Right ventricle myocardium inferior (tissue), 1 donor: ENCODE measurements around the gene HNRNPLL. TPM values are rescaled to one million over a fixed set of nuclear protein-coding genes. Genes with fewer than 3 reads are reported as not detected.
"Not testable (repeated sequence)": the region's sequence is repeated elsewhere in the genome, so short reads cannot be mapped to it uniquely, and the experiment has no call there.

Experiments
- ATAC-seq: fragments of 200-7000 bp; cut with Tn5 transposase; one replicate; pipeline ENCODE4 v1.9.1; 2020; ENCODE audit warnings: mild to moderate bottlenecking, moderate library complexity
- DNase-seq: peaks from one replicate; pipeline ENCODE4 v3.0.0; 2021; ENCODE audit errors: missing footprints
- intact Hi-C: fragments of 100-400 bp; cut with DNase I; formaldehyde crosslinking; loops from one replicate; pipeline ENCODE4 v1.11.0; 2022
- total RNA-seq: library from RNA; stranded (reverse); fragmentation: NEBNext Ultra II Directional; extraction: Animal tissue kit (Norgen Biotek cat#: 25700); gene quantifications from one replicate; pipeline ENCODE4 v1.2.1, GENCODE V29; 2021
- donor health status: DM: no; HTN: yes; CAD: no; lungs with severe emphysema.

The HNRNPLL gene
- total RNA-seq, 1 donor from 2014 or later, result 22.5 TPM

GRCh38 chr2:38565333-38565732, 37.4 kb downstream of the HNRNPLL start:
- no peak for ATAC-seq
- no peak for DNase-seq
- intact Hi-C loops, result no loop called here

- ATAC-seq (no peak), DNase-seq (no peak)
- intact Hi-C loops, result no loop called here
Observed at GRCh38 chr2:38561691-38562090, 41.0 kb downstream of the HNRNPLL start.

GRCh38 chr2:38560092-38560491, 42.6 kb downstream of the HNRNPLL start:
- intact Hi-C loops, result no loop called here
- DNase-seq (no peak), ATAC-seq (no peak)

- DNase-seq, result no peak
Observed at GRCh38 chr2:38557981-38558380, 44.7 kb downstream of the HNRNPLL start.

GRCh38 chr2:38557217-38557616, 45.5 kb downstream of the HNRNPLL start:
- DNase-seq (no peak), ATAC-seq (no peak)
- intact Hi-C loops, result no loop called here

More at GRCh38 chr2:38557981-38558380, 44.7 kb downstream of the HNRNPLL start:
- intact Hi-C loops, result no loop called here
- no peak for ATAC-seq

GRCh38 chr2:38556006-38556801, 46.5 kb downstream of the HNRNPLL start:
- no peak for ATAC-seq
- DNase-seq, result no peak
- intact Hi-C loops, result no loop called here

- intact Hi-C loops, result no loop called here
- DNase-seq (no peak), ATAC-seq (no peak)
Observed at GRCh38 chr2:38554973-38555595, 47.6 kb downstream of the HNRNPLL start.

GRCh38 chr2:38553554-38553953, 49.2 kb downstream of the HNRNPLL start:
- no peak for ATAC-seq
- intact Hi-C loops, result no loop called here
- no peak for DNase-seq

- DNase-seq (no peak), ATAC-seq (no peak)
- intact Hi-C loops, result no loop called here
Observed at GRCh38 chr2:38552259-38552658, 50.5 kb downstream of the HNRNPLL start.

GRCh38 chr2:38551746-38552145, 51.0 kb downstream of the HNRNPLL start:
- intact Hi-C loops, result no loop called here
- no peak for DNase-seq
- ATAC-seq, result no peak

GRCh38 chr2:38551171-38551570, 51.6 kb downstream of the HNRNPLL start:
- DNase-seq (no peak), ATAC-seq (no peak)
- intact Hi-C loops, result no loop called here

- DNase-seq, result no peak
- intact Hi-C loops, result no loop called here
- ATAC-seq, result no peak
Observed at GRCh38 chr2:38549851-38550250, 52.9 kb downstream of the HNRNPLL start.

- intact Hi-C loops, result no loop called here
- no peak for DNase-seq
Observed at GRCh38 chr2:38549071-38549704, 53.5 kb downstream of the HNRNPLL start.

GRCh38 chr2:38547791-38548190, 54.9 kb downstream of the HNRNPLL start:
- ATAC-seq (no peak), DNase-seq (no peak)
- intact Hi-C loops, result no loop called here

More at GRCh38 chr2:38549071-38549704, 53.5 kb downstream of the HNRNPLL start:
- ATAC-seq, result no peak

- DNase-seq (no peak), ATAC-seq (no peak)
- intact Hi-C loops, result no loop called here
Observed at GRCh38 chr2:38546585-38546984, 56.1 kb downstream of the HNRNPLL start.

- intact Hi-C loops, result no loop called here
- no peak for DNase-seq
- no peak for ATAC-seq
Observed at GRCh38 chr2:38546064-38546463, 56.7 kb downstream of the HNRNPLL start.

GRCh38 chr2:38542248-38542631, 60.5 kb downstream of the HNRNPLL start:
- intact Hi-C loops, ATAC-seq: not testable (repeated sequence)

GRCh38 chr2:38540580-38541286, 62.0 kb downstream of the HNRNPLL start:
- DNase-seq, result no peak
- intact Hi-C loops, result no loop called here

More at GRCh38 chr2:38542248-38542631, 60.5 kb downstream of the HNRNPLL start:
- not testable (repeated sequence) for DNase-seq

GRCh38 chr2:38539086-38539485, 63.6 kb downstream of the HNRNPLL start:
- ATAC-seq (no peak), DNase-seq (no peak)
- intact Hi-C loops, result loop anchor here (5.0 kb wide), 1 partner anchor 203 kb away; no protein-coding TSS in a partner anchor

More at GRCh38 chr2:38540580-38541286, 62.0 kb downstream of the HNRNPLL start:
- ATAC-seq, result no peak
